HUDEP-2 (cell line): ENCODE data around the gene CATSPER2.
"Not testable (repeated sequence)": the region's sequence is repeated elsewhere in the genome, so short reads cannot be mapped to it uniquely, and the experiment has no call there.

Experiments
- DNase-seq, 76 experiments: peaks; one replicate each; lab custom pipeline; 2025; ENCODE audit not compliant: unreplicated experiment in 76 of 76; lab: John Stamatoyannopoulos, UW

The CATSPER2 gene

GRCh38 chr15:43593328-43594190, 55.1 kb downstream of the CATSPER2 start, which contains the start of gene CKMT1B:
TSS of gene CKMT1B (plus strand) at chr15:43594027. CDS start at chr15:43594219, 192 bp downstream.
- DNase-seq = not testable (repeated sequence)

- not testable (repeated sequence) for DNase-seq
Observed at GRCh38 chr15:43592841-43593240, 55.8 kb downstream of the CATSPER2 start.

- not testable (repeated sequence) for DNase-seq
Observed at GRCh38 chr15:43589778-43590466, 58.7 kb downstream of the CATSPER2 start, which contains the start of gene PPIP5K1. TSS of gene PPIP5K1 (minus strand) at chr15:43590208. CDS start at chr15:43584504, 5,704 bp downstream.
